ENCODE data around the gene APC2.
"Not testable (repeated sequence)": the region's sequence is repeated elsewhere in the genome, so short reads cannot be mapped to it uniquely, and the experiment has no call there.

Gene APC2

DNA sequence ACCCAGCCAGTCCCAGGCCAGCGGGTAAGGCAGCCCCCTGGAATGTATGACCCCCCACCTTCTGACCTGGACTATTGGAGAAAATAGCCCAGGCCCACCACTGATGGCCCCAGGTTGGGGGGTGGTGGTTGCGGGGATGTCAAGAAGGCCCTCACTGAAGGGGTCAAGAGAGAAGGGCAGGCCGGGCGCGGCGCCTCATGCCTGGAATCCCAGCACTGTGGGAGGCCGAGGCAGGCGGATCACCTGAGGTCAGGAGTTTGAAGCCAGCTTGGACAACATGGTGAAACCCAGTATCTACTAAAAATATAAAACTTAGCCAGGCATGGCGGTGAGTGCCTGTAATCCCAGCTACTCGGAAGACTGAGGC, 64.4 kb downstream of the APC2 start:
- DNase-seq = no peak

DNA sequence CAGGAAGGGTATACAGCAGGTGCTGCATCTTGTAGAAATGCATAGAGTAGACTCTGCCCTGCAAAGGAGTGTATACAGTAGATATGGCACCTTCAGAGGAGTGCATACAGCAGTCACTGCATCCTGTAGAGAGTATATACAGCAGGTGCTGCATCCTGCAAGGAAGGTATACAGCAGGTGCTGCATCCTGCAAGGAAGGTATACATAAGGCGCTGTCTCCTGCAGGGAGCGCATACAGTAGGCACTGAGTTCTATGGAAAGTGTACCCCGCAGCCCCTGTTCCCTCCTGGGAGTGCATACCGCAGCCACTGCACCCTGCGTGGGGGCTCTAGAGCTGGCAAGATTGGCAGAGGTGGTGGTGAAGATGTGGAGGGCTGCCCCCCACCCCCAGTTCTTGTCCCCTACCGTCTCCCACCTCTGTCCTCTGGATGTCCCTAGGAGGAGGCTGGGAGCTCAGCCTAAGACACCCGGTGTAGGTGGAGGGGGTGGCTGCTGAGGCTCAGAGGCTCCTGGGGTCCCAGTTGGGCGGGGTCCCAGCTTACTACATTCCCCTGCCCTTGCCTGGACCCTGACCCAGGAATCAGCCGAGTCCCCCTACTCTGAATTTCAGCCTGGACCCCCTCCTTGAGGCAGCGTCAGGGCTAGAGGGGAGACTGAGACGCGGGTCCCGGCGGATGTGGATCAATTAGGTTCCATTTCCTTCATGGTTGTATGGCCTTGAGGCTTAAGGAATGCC, 65.2 kb downstream of the APC2 start:
- DNase-seq = no peak

DNA sequence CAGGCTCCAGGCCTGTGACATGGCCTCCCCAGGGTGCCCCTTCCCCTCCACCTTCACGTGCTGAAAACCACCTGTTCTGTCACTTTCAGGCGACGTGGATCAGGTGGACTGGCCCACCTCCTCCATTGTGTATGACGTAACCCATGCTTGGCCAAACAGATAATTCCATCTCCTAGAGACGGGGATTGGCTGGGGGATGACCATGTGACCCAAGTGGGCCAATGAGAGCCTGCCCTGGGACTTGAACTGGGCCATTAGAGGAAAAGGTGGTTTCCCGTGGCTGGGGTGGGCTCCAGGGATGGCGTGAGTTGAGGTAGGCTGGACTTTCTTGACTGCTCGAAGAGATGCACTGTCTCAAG, 66.5 kb downstream of the APC2 start:
- DNase-seq = no peak

DNA sequence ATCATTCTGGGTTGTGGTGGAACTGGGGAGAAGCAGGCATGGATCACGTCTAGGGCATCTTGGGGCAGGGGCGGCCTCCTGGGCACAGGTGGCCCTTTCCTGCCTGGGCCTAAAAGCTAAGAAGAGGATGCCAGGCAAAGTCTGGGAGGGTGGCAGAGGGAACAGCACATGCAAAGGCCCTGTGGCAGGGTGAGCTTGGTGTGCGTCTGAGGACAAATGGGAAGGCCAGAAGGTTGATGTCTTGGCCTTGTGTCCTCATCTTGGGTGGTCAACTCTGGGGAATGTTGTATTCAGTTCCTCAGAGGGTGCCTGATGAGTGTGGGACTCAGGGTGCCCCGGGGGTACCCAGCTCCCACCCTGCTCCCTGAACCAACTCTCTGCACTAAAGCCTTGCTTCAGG, 68.5 kb downstream of the APC2 start:
- DNase-seq = no peak

DNA sequence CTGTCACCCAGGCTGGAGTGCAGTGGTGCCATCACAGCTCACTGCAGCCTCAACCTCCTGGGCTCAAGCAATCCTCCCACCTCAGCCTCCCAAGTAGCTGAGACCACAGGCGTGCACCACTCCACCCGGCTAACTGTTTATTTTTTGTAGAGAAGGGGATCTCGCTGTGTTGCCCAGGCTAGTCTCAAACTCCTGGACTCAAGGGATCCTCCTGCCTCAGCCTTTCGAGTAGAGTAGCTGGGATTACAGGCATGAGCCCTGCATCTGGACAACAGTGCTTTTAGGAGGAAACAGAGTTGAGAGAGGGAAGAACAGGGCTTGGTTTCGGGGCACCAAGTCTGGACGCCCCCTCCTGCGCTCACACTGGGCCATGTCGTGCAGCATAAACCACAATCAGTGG, 69.9 kb downstream of the APC2 start:
- not testable (repeated sequence) for DNase-seq

DNA sequence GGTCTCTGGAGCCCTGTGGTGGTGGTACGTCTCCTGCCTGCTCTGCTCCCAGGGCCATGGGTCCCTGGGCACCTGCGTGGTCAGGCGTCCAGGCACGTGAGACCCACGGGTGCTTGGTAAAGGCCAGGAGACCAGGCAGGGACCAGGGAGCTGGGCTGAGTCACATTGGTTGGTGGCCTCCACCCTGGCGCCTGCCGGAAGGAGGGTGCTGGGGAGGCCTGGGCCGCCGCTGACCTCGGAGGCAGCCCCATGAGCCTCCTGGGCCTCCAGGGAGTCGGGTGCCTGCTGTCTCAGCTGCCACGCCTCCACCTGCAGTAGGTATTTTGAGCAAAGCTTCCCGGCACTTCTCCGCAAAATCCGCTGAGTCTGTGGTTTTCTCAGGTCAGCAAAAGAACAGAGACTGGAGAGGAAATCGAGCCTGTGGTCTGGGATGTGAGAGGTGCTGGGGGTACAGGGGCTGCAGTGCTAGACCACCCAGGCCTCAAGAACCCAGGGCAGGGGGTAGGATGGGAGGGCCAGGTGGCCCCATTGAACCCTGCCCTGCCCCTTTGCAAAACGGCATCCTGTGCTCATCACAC, 70.4 kb downstream of the APC2 start:
- DNase-seq = no peak

DNA sequence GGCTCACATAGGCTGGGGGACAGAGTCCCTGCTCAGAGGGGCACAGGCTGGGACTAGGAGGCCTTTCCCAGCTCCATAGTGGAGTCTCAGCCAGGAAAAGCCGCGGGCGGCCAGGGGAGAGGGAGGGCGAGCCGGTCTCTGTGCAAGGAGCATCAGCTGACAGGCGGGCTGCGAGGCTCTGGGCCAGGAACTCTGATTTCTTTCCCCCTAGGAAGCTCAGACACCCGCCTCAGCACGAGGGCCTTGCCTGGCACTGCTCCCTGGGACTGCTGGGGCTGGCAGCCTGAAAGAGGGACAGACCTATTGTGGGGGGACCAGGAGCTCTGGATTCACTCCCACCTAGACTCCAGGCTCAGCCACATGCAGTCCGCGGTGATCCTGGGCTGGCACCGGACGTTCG, 71.7 kb downstream of the APC2 start:
- no peak for DNase-seq

GRCh38 chr19:1522061-1522460, 72.1 kb downstream of the APC2 start:
- DNase-seq = no peak

GRCh38 chr19:1522838-1523237, 72.9 kb downstream of the APC2 start:
- no peak for DNase-seq
